Head of caudate nucleus (tissue), 42 donors: Measurements from ENCODE around the gene OR13C5.

Experiments used
- DNase-seq, 42 donors: peaks; one replicate each; pipeline versions ENCODE4 v3.0.0 to v3.0.0-alpha.2; 2020 to 2021; ENCODE audit warnings: mixed read lengths in 7 of 42
- intact Hi-C: fragments of 100-400 bp; cut with DNase I; formaldehyde crosslinking; loops from one replicate; pipeline ENCODE4 v1.15.0; 2022

The OR13C5 gene

GRCh38 chr9:104556830-104557634, 42.2 kb downstream of the OR13C5 start:
- no peak for DNase-seq
- intact Hi-C loops: no loop called here

- intact Hi-C loops: no loop called here
- DNase-seq: no peak
Observed at GRCh38 chr9:104555521-104555920, 43.7 kb downstream of the OR13C5 start.

- intact Hi-C loops: no loop called here
- DNase-seq: no peak
Observed at GRCh38 chr9:104553261-104553660, 46.0 kb downstream of the OR13C5 start.
